Activated naive CD8-positive, alpha-beta T cell treated with anti-CD3 and anti-CD28 coated beads, Interleukin-2, amount 10 ng/mL, durations not matched to agents 7 days and 5 days (primary cell): Measurements from ENCODE around the gene ORMDL3. TPM values are rescaled to one million over a fixed set of nuclear protein-coding genes. Genes with fewer than 3 reads are reported as not detected.

Source experiments
- ATAC-seq: fragments of 150-1000 bp; cut with Tn5 transposase; one replicate; pipeline ENCODE4 v1.10.0; 2021; ENCODE audit warnings: low read depth, moderate library complexity
- POLR2A ChIA-PET: fragments of 350-600 bp; sonication (Branson Sonifier 250); formaldehyde crosslinking; loops from one replicate; lab custom pipeline; 2021; ENCODE audit warnings: antibody characterized with exemption; lab: Charles Lee
- DNase-seq: peaks from one replicate; pipeline ENCODE4 v3.0.0; 2021
- H3K27ac Mint-ChIP-seq: one replicate; pipeline ENCODE4 v1.8.0; 2022; ENCODE audit warnings: mild to moderate bottlenecking, mixed read lengths
- H3K27me3 Mint-ChIP-seq: one replicate; pipeline ENCODE4 v1.8.0; 2022; ENCODE audit warnings: mild to moderate bottlenecking, moderate library complexity, mixed read lengths
- H3K36me3 Mint-ChIP-seq: one replicate; pipeline ENCODE4 v1.8.0; 2021; ENCODE audit warnings: mild to moderate bottlenecking, mixed read lengths
- H3K4me1 Mint-ChIP-seq: one replicate; pipeline ENCODE4 v1.8.0; 2021; ENCODE audit warnings: mixed read lengths
- H3K4me3 Mint-ChIP-seq: one replicate; pipeline ENCODE4 v1.8.0; 2022; ENCODE audit warnings: mild to moderate bottlenecking, moderate library complexity, mixed read lengths
- H3K9me3 Mint-ChIP-seq: one replicate; pipeline ENCODE4 v1.8.0; 2021; ENCODE audit warnings: mixed read lengths
- total RNA-seq, 2 experiments: library from RNA; stranded (reverse); gene quantifications; one replicate each; pipeline ENCODE4 v1.2.3, GENCODE V29; 2021

ORMDL3 gene
- total RNA-seq, 2 experiments from 2014 or later = 149 to 159 TPM

DNA sequence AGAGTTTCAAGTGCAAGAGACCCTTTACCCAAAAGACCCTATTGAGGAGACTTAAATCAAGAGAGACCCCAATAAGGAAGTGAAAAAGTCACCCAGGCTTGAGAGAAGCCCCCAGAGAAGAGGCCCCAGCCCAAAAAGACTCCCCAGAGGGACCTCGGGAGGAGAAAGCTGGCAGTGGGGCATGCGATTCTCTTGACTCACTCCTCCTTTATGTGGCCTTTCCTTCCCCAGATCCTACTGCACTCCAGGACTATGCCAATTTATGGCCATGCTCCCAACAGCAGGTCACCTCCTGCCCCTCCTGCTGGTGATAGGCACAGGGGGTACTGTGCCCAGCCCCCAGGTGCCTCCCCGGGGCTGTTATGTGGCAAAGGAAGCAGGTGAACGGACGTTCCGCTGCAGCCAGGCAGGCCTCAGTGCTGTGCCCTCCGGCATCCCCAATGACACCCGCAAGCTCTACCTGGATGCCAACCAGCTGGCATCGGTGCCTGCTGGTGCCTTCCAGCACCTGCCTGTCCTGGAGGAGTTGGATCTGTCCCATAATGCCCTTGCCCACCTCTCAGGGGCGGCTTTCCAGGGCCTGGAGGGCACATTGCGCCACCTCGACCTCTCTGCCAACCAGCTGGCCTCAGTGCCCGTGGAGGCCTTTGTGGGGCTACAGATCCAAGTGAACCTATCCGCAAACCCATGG is 16.4 kb upstream of the ORMDL3 start:
- Mint-ChIP-seq H3K9me3 (no peaks in the 10 kb centered on the region), H3K27me3 (no peaks in the 10 kb centered on the region), H3K36me3 (no peaks in the 10 kb centered on the region), H3K4me1 (peaks cover 24% of the 10 kb centered on the region), H3K27ac (no peak overlapping the region), H3K4me3 (no peak overlapping the region)
- POLR2A ChIA-PET = no interaction called here
- no peak for ATAC-seq
- DNase-seq = no peak

DNA sequence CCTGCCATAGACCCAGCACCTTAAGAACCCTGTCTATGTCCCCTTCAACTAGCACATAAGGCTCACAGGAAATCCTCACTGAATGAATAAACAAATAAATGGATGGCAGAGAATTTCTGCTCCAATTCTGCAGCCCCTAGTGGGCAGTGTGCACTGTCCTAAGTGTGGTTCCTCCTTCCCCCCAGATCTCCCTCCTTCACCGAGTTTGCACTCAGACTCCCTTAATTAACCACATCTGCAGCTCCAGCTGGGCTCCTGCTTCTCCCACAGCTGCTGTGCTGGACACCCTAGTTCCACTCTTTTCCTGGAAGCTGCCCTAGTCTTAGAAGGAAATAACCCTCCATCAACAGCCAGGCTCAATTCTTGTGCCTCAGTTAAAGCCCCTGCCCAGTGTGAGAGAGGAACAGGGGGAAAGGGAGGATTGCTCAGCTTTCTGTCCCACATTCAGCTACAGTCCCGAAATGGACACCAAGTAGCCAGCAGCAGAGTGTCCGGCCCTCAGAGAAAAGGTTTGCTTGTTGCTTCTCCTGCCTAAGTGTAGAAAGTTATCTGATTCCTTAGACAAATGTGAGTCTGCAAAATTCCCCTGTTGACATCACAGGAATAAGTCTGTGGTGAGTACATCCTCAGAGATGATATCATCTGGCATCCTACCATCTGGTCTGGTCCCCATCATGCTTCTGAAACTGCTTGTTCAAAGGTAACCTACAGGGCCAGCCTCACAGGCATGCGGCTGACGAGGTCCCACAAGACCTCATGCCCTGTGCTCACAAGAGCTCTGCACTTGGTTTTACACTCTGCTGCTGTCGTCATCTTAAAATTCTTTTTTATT is 12.4 kb upstream of the ORMDL3 start:
- peaks cover 16% of the 10 kb centered on the region for H3K4me1 Mint-ChIP-seq
- H3K9me3 Mint-ChIP-seq = no peaks in the 10 kb centered on the region
- no peaks in the 10 kb centered on the region for H3K27me3 Mint-ChIP-seq
- POLR2A ChIA-PET = interaction anchor here (0.8 to 2.3 kb wide), 3 partner anchors 13 to 24 kb away, joined by 3 to 20 read pairs (median 4); partner anchors contain the start of genes LRRC3C and ORMDL3
- no peak for DNase-seq
- peak; percentile 96 for ATAC-seq
- H3K36me3 Mint-ChIP-seq = no peaks in the 10 kb centered on the region
- H3K4me3 Mint-ChIP-seq = peak overlapping the region; percentile 35
- peak overlapping the region; percentile 52 for H3K27ac Mint-ChIP-seq

DNA sequence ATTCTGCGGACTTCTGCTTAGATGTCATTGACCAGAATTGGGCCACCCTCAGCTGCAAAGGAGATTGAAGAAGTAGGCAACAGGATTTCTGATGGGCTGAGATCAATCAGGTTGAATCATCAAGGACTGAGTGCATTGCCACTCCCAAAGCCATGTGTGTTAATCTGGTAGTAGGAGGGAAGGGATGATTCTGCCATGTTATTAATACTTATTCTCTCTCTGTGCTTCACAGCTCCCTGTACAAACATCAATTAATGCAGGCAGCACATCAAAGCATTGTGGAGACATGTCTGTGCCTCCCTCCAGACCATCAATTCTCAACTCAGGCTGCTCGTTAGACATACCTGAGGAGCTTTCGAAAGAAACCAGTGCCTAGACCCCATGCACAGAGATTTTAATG is 11.7 kb upstream of the ORMDL3 start:
- no peak for ATAC-seq
- DNase-seq = no peak
- peaks cover 16% of the 10 kb centered on the region for H3K4me1 Mint-ChIP-seq
- H3K27ac Mint-ChIP-seq = no peak overlapping the region
- POLR2A ChIA-PET = interaction anchor here (0.6 to 2.3 kb wide), 3 partner anchors 8 to 356 kb away, joined by 5 to 20 read pairs (median 7); partner anchors contain the start of genes LRRC3C and ORMDL3
- no peaks in the 10 kb centered on the region for H3K36me3 Mint-ChIP-seq
- H3K4me3 Mint-ChIP-seq = no peak overlapping the region
- H3K9me3 Mint-ChIP-seq = no peaks in the 10 kb centered on the region
- no peaks in the 10 kb centered on the region for H3K27me3 Mint-ChIP-seq

DNA sequence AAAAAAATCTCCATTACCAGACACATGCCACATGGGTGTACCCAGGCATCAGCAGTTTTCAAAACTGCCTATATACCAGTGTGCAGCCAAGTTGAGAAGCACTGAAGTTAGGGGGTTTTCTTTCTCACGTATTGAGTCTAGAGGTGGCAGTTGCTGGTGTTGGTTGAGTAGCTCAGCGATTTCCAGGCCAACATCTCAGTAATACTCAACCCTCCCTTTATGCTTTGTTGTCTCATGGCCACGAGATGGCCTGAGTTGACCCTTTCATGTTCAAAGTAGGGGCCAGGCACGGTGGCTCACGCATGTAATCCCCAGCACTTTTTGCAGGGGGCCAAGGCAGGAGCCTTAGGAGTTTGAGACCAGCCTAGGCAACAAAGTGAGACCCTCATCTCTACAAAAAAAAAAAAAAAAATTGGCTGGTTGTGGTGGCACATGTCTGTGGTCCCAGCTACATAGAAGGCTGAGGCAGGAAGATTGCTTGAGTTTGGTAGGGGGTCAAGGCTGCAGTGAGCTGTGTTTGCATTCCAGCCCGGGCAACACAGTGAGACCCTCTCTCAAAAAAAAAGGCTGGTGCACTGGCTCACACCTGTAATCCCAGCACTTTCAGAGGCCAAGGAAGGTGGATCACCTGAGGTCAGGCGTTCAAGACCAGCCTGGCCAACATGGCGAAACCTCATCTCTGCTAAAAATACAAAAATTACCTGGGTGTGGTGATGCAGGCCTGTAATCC is 10.9 kb upstream of the ORMDL3 start:
- peaks cover 16% of the 10 kb centered on the region for H3K4me1 Mint-ChIP-seq
- POLR2A ChIA-PET = interaction anchor here (0.6 to 0.9 kb wide), 2 partner anchors 9 to 356 kb away, joined by 5 to 7 read pairs; no protein-coding TSS in a partner anchor
- no peak overlapping the region for H3K27ac Mint-ChIP-seq
- no peak for ATAC-seq
- H3K4me3 Mint-ChIP-seq = no peak overlapping the region
- H3K36me3 Mint-ChIP-seq = no peaks in the 10 kb centered on the region
- no peaks in the 10 kb centered on the region for H3K9me3 Mint-ChIP-seq
- DNase-seq = no peak
- peaks cover 2% of the 10 kb centered on the region for H3K27me3 Mint-ChIP-seq

DNA sequence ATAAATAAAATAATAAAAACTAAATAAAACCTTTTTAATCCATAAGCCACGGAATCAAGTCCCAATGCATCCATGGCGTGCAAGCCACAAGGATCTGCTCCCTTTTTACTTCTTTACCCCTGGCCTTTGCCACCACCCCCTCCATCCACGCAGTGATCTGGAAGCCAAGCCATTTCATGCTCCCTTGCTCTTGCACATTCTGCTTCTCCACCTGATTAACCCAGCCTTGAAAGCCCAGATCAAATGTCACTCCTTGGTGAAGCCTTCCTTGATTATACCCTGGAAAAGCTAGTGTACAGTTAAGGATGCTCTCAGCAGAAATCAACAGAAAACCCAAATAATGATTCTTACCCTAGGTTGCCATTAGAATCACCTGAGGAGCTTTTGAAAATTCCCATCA is 10.0 kb upstream of the ORMDL3 start:
- no peak overlapping the region for H3K27ac Mint-ChIP-seq
- POLR2A ChIA-PET = no interaction called here

DNA sequence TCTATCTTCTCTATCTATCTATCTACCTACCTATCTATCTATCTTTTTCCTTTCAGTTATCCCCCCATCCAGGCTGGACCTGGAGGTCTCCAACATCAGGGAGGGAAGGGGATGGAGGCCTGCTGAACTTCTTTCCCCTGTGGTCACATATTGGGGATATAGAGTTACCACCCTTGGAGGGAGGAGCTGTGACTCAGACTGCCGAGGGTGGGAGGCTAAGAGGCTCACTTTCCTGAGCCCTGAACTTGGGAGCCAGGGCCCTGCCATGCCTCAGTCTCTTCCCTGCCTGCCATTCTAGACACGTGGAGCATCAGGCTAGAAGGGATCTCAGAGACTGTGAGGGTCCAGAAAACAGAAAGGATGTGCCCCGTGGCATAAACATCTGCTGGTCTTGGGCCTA is 8.5 kb upstream of the ORMDL3 start:
- POLR2A ChIA-PET = no interaction called here
- Mint-ChIP-seq H3K4me3 (no peak overlapping the region), H3K27ac (no peak overlapping the region)

More for the DNA sequence above, 10.0 kb upstream of the ORMDL3 start:
- no peak for DNase-seq
- no peak overlapping the region for H3K4me3 Mint-ChIP-seq
- no peaks in the 10 kb centered on the region for H3K36me3 Mint-ChIP-seq
- H3K9me3 Mint-ChIP-seq = no peaks in the 10 kb centered on the region
- ATAC-seq = no peak
- peaks cover 16% of the 10 kb centered on the region for H3K4me1 Mint-ChIP-seq
- H3K27me3 Mint-ChIP-seq = peaks cover 2% of the 10 kb centered on the region

DNA sequence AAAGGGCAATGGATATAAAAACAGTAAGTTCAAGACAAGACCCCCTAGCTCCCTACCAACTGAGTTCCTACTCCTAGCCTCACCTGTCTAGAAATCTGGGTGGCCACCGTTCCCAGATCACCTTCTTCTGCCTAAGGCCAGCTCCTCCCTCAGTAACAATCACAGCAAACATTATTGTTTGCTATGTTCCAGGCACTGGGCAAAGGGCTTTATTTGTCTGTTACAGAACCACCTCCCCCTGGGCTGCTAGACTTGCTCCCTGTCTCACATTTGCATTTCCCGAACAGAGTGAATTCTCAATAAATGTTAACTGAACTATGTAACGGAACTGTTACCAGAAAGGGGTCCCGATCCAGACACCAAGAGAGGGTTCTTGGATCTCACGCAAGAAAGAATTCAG is 6.9 kb upstream of the ORMDL3 start:
- no peak overlapping the region for H3K4me3 Mint-ChIP-seq
- no peak overlapping the region for H3K27ac Mint-ChIP-seq
- H3K36me3 Mint-ChIP-seq = no peaks in the 10 kb centered on the region
- no peaks in the 10 kb centered on the region for H3K9me3 Mint-ChIP-seq
- peaks cover 2% of the 10 kb centered on the region for H3K4me1 Mint-ChIP-seq
- no peak for ATAC-seq
- H3K27me3 Mint-ChIP-seq = peaks cover 2% of the 10 kb centered on the region
- no peak for DNase-seq
- POLR2A ChIA-PET = no interaction called here

More for the DNA sequence above, 8.5 kb upstream of the ORMDL3 start:
- Mint-ChIP-seq H3K27me3 (peaks cover 2% of the 10 kb centered on the region), H3K36me3 (no peaks in the 10 kb centered on the region), H3K4me1 (peaks cover 13% of the 10 kb centered on the region), H3K9me3 (no peaks in the 10 kb centered on the region)
- ATAC-seq (no peak), DNase-seq (no peak)

DNA sequence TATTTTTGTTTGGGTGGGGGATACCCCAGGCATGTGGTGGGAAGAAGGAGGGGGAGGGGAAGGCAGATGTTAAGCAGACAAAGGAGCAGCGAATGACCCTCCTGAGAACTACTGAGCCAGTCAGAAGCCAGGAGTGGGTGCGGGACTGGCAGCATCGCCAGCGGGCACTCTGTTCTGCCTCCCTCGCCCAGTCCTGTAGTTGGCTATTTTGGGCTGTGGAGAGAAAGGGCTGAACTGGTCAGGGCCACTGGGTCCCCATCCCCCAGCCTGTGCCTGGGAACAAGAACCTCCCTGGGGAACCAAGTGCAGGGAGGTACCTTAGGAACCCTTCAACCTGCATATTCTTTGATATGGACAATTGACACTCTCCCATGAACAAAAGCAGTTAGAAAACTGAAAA is 6.5 kb upstream of the ORMDL3 start:
- no peak overlapping the region for H3K27ac Mint-ChIP-seq
- H3K36me3 Mint-ChIP-seq = no peaks in the 10 kb centered on the region
- POLR2A ChIA-PET = no interaction called here
- no peak overlapping the region for H3K4me3 Mint-ChIP-seq
- no peaks in the 10 kb centered on the region for H3K9me3 Mint-ChIP-seq
- H3K4me1 Mint-ChIP-seq = peaks cover 1% of the 10 kb centered on the region
- DNase-seq = no peak
- H3K27me3 Mint-ChIP-seq = peaks cover 2% of the 10 kb centered on the region
- no peak for ATAC-seq

DNA sequence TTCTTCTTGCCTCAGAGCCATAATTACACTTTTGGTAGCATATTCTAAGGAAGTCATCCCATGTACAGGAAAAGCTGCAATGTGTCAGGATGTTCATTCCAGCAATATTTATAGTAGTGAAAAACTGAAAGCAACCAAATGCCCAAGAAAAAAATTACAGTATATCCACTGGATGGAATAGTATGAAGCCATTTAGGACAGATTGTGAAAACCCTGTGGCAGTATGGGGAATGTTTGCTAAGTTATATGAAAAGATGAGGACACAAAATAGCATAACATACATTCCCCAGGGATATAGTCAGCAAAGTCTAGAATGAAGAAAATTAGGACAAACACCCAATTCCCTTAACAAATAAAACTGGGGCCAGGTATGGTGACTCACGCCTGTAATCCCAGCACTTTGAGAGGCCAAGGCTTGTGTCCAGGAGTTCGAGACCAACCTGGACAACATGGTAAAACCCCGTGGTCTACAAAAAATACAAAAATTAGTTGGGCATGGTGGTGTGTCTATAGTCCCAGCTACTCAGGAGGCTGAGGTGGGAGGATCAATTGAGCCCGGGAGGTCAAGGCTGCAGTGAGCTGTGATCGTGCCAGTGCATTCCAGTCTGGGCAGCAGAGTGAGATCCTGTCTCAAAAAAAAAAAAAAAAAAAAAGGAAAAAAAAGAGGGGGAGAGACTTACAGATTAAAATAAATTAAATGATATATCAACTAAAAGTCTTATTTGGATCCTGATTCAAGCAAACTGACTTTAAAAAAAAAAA is 2.4 kb upstream of the ORMDL3 start:
- Mint-ChIP-seq H3K27ac (no peak overlapping the region), H3K4me1 (peaks cover 18% of the 10 kb centered on the region), H3K4me3 (no peak overlapping the region), H3K27me3 (peaks cover 2% of the 10 kb centered on the region), H3K9me3 (no peaks in the 10 kb centered on the region), H3K36me3 (peaks cover 3% of the 10 kb centered on the region)
- DNase-seq (no peak), ATAC-seq (no peak)
- POLR2A ChIA-PET = interaction anchor here (0.7 kb wide), 3 partner anchors 21 to 171 kb away, joined by 3 to 4 read pairs (median 4); no protein-coding TSS in a partner anchor

DNA sequence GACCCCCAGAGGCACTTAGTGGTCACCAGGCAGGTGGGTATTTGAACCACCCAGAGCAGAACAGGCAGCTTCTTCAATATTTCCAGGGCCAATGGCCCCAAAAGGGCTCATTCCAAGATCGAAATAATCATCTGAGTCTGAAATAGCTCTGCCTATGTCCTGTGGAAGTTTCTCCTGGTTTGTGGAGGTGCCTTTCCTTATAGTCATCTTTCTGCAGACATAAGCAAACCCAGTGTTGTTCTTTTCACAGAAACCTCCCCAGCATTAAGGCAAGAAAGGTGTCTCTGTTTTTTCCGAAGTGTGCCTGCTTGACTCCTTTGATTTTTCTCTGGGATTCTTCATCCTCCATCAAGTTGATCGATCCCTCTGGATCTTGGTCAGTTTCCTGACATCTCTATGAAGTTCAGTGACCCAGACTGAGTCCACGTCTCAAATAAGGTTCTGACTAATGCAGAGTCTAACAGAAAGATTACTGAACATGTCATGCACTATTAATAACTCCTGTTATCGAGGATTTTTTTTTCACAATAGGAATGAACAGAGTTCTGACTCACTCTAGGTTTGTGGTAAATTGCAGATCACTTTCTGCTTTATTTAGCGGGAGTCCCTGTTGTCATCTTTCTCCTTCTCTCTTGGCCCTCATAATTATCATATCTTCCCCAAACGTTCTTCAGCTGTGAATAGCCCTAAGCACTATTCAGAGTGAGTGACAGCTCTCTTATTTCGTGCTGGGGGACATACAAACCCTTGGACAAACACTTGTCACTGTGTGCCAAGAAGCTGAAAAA is 1.7 kb upstream of the ORMDL3 start:
- peaks cover 2% of the 10 kb centered on the region for H3K27me3 Mint-ChIP-seq
- peaks cover 25% of the 10 kb centered on the region for H3K4me1 Mint-ChIP-seq
- ATAC-seq (no peak), DNase-seq (no peak)
- no peak overlapping the region for H3K4me3 Mint-ChIP-seq
- H3K27ac Mint-ChIP-seq = no peak overlapping the region
- no peaks in the 10 kb centered on the region for H3K9me3 Mint-ChIP-seq
- POLR2A ChIA-PET = no interaction called here
- peaks cover 11% of the 10 kb centered on the region for H3K36me3 Mint-ChIP-seq

DNA sequence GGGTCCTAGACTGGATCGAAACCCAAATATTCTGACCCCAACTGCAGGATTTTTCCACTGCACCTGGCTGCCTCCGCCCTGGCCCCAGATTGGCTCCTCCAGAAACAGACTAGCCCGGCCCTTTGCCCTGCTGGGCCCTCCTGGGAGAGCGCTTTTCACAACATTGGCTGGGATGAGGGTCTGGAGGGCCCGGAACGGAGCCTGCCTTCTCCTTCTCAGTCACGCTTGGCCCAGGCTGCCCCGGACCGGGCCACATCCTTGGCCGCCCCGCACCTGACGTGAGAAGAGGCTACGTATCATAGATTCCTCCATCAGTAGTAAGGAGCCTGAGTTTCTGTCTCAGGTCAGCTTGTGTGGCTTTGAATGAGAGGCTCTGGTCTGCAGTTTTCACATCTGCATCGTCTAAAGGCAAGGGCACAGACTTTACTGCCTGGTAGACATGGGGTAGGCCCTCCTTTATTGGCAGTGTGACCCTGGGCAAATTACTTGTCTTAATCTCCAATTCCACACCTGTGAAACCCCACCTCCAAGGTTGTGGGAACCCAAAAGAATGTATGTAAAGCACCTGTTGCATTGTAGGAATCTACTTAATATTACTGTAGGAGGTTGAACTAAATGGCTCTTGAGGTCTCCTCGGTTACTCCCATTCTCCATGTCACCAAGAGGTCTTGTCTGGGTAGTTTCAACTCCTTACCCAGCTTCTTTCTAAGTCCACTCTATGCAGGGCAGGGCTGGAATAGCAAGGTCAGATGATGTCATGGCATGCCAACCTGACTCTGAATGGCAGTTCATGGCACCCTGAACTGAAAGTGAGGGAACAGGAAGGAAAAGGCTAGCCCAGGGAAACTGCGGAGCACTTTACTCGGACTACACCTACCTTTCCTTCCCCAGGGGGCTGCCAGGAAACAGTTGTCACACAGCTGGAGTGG is 792 bp upstream of the ORMDL3 start:
- Mint-ChIP-seq H3K27me3 (no peaks in the 10 kb centered on the region), H3K4me1 (peaks cover 30% of the 10 kb centered on the region), H3K36me3 (peaks cover 16% of the 10 kb centered on the region), H3K9me3 (no peaks in the 10 kb centered on the region), H3K27ac (peak overlapping the region; percentile 89), H3K4me3 (peak overlapping the region; percentile 89)
- peak; percentile 2 for ATAC-seq
- peak; percentile 60 for DNase-seq
- POLR2A ChIA-PET = interaction anchor here (0.6 to 3.4 kb wide), 10 partner anchors 10 to 173 kb away, joined by 3 to 20 read pairs (median 6); partner anchors contain the start of genes GSDMB and PSMD3
